Testis (tissue), 2 donors: ENCODE data around the gene NAPG.

Source experiments
- CTCF ChIP-seq, 3 experiments: fragments of 450-650 bp in 2 of 3; fragments of 200-600 bp in 1 of 3; sonication (generic) in 1 of 3; IDR thresholded peaks; one replicate each; pipeline ENCODE4 v1.5.1; 2016 to 2019; ENCODE audit warnings: antibody characterized with exemption in 3 of 3, mild to moderate bottlenecking in 2 of 3, moderate library complexity in 1 of 3
- POLR2A ChIP-seq: fragments of 450-650 bp; IDR thresholded peaks from one replicate; pipeline ENCODE4 v1.6.1; 2017; ENCODE audit warnings: antibody characterized with exemption, mild to moderate bottlenecking, moderate library complexity

GRCh38 chr18:10511236-10511635 is 14.6 kb upstream of the NAPG start:
- TF ChIP-seq CTCF (IDR thresholded peaks at IDR 0.05) (no peak), POLR2A (no peak)
